T-helper 9 cell (primary cell): Measurements from ENCODE around the gene KCNMA1.

ENCODE experiments used
- DNase-seq: peaks from one replicate; pipeline ENCODE4 v3.0.0-alpha.2; 2020

The KCNMA1 gene

GRCh38 chr10:77289027-77289501 lies 348.5 kb downstream of the KCNMA1 start:
- DNase-seq: no peak

DNA sequence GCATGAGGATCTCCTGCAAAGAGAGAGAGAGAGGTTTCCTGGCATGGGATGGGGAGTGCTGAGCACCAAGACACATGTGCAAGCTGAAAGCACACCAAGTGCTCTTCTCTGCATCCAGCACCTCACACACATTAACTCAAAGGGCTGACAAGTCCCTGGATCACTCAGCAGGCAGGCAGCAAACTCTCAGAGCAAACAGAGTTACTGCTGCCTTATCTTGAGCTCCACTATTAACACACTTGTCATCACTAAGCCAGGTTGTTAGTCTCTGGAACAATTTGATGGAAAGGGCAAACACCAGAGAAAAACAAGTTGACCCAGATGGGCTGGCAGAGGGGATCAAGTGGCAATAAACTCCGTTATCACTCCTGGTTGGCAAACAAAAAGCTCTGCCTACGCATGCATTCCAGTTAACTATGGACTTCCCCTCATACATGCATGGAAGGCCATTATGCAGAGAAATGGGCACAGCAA lies 349.9 kb downstream of the KCNMA1 start:
- no peak for DNase-seq

DNA sequence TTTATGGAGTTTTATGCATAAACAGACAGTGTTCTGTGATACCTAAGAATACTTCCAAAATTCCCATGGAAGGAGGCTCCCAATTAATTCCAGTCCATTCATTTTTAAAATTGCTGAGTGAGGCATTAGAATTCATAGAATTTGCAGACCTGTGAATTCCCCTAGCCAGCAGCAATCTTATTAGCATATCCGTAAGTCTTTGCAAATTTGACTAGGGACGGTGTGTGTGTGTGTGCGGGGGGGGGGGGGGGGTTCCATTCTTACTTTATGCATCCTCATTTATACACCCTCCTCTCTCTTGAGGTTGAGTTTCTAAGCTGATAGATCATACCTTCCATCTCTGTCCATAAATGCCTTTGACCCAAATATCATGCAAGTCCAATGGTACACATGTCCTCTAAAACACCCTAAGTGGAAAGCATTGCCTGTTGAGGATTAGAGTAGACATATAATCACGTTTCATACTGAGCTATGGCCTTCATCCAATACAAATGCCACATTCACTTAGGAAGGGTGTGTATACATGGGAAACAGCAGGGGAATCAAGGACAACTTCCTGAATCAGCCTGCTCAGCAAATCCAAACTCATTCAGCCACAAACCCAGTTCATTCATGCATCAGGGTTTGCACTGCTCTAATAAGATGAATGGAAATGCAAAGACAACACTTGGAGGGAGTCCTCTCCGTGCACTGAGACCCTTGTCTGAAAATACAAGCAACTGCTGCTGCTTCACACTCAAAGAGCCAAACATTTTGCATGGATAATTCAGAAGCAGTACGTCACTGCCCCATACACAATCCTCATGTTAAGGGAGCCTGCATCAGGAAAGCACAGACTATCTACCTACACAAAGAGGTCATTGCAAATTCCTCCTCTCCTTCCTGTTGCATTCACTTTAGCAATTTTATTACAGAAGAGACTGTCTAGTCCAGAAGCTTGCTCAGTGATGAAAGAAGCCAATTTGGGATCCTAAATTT lies 350.8 kb downstream of the KCNMA1 start:
- no peak for DNase-seq

GRCh38 chr10:77285529-77286182 lies 352.0 kb downstream of the KCNMA1 start:
- DNase-seq: no peak

DNA sequence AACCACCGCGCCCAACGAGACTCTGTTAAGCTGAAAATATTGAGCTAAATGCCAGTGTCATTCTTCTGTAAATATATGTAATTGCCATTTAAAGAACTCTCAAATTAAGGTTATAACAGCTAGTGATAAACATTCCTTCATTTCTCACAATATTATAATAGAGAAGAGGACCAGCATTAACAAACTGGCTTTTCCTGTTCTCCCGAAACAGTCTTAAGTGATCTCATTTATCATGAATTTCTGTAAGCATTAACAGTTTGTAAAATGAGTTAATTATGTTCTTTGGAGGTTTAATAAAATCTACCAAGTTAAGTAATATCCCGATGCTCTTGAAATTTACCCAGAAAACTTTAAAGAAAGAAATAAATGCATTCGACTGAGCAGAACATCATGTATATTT lies 352.8 kb downstream of the KCNMA1 start:
- DNase-seq: no peak

GRCh38 chr10:77283326-77283725 lies 354.3 kb downstream of the KCNMA1 start:
- DNase-seq: no peak

- no peak for DNase-seq
Observed at GRCh38 chr10:77282163-77282562, 355.4 kb downstream of the KCNMA1 start.

DNA sequence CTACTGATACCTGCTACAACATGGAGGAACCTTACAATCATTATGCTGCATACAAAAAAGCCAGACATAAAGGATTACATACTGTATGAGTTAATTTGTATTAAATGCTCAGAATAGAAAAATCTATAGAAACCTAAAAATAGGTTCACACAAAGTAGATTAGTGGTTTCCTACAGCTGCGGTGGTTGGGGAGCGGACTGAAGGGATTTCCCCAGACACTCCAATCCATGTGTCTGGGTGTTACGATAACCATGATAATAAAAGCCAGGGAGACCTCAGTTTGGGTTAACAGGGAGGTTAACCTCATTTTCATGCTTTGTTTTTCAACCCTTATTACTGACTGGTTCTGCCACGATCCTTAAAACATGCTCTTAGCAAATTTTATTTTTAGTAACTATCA lies 355.9 kb downstream of the KCNMA1 start:
- DNase-seq: no peak

DNA sequence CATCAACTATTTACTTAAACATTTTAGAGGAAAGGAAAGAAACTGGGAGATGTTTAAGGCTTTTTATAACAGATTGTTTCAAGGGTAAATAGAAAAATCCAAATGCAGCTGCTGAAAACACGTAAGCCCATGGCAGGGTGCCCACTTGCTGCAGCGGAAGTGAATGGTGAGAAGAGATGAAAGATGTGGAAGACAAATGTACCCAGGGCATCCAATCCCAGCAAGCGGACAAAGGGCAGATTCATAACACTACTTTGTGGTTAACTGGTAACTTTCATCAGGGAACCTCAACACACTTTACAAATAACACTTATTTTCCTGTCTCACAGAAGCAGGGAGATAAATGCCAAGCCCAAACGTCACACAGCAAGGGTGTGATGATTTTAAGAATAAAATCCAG lies 358.4 kb downstream of the KCNMA1 start:
- no peak for DNase-seq

- DNase-seq: no peak
Observed at GRCh38 chr10:77274046-77274795, 363.4 kb downstream of the KCNMA1 start.

DNA sequence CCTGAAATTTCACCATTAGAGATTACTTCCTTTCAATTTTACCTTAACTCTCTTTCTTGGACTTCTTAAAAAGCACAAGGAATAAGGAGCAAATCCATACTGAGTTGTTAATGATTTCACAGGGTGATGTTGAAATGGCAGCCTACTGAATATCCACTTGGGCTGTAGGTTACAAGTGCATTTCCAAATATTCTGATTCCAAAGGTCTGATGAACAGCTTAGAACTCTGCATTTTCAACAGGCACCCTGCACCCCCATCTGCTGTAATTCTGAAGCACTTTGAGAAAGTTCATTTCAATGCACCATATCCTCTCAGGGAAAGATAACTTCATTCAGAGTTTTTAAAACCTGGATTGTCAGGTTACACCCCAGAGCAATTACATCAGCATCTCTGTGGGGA lies 368.4 kb downstream of the KCNMA1 start:
- DNase-seq: no peak

DNA sequence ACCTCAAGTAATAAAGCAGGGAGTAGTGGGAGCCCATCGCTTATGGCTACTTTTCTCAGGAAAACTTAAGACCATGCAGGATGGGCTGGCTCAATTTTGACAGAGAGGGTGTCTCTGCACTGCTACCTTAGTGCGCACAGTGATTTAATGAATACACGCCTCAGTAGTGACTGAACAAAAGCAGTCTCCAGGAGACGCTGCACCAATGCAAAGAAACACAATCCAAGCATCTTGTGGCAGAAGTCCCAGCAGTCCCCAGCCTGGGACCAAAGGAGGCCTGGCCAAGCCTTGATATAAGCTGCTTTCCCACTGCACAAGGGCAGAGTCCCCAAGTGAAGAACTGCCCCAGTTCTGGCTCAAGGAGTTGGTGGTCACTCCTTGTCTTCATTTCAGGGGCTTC lies 368.9 kb downstream of the KCNMA1 start:
- no peak for DNase-seq

GRCh38 chr10:77267703-77268675 lies 369.6 kb downstream of the KCNMA1 start:
- no peak for DNase-seq

DNA sequence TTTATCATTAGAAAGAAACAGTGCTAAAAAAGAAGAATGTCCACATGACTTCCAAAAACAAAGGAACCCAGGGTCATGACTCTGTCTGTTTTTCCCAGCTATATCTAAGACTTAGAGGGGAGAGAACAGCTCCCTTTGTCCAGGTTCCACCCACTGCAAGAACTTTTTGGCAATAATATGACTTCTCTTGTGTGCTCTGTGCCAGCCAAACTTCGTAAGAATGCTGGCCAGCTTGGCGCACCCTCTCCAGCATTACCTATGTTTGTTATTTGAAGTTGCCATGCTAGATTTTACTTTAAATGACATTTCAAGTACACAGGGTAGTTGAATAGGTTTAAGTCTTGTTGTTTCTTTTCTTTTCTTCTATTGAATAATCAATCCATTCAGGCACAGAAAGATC lies 371.4 kb downstream of the KCNMA1 start:
- DNase-seq: no peak

GRCh38 chr10:77264527-77264926 lies 373.1 kb downstream of the KCNMA1 start:
- DNase-seq: no peak

DNA sequence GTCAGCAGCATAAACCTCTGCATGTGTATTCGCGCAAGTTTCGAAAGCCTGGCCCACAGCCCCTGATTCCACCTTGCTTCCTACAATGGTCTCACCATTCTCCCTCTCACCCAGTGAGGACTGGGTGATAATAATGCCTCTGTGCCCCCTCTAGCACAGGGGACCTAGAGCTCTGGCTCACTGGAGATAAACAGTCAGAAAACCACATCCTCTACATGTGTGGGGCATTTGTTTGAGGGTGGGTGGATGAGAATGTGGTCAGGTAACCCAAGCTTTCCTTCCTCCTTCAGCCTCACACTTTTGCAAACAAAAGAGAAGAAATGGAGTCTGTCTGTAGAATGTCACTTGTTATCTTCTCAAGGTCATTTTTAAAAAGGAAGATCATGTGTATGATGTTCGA lies 373.5 kb downstream of the KCNMA1 start:
- no peak for DNase-seq

- no peak for DNase-seq
Observed at GRCh38 chr10:77263700-77264099, 373.9 kb downstream of the KCNMA1 start.

DNA sequence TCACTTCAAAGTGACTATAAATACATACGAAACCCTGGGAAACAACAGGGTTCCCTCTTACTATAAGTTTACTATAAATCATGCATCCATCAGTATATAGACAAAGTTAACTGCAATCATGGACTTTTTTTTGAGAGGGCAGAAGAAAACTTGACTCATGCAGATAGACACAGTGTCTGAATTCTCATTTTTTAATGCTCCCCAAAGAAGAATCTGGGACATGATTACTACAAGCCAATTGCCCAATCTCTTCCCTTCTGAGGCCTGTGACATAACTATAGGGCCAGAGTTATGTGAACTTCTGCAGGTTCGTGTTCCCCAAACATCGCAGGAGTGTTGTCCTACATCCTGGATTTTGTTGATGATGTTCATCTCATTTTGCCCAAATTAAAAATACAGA lies 376.5 kb downstream of the KCNMA1 start:
- no peak for DNase-seq

DNA sequence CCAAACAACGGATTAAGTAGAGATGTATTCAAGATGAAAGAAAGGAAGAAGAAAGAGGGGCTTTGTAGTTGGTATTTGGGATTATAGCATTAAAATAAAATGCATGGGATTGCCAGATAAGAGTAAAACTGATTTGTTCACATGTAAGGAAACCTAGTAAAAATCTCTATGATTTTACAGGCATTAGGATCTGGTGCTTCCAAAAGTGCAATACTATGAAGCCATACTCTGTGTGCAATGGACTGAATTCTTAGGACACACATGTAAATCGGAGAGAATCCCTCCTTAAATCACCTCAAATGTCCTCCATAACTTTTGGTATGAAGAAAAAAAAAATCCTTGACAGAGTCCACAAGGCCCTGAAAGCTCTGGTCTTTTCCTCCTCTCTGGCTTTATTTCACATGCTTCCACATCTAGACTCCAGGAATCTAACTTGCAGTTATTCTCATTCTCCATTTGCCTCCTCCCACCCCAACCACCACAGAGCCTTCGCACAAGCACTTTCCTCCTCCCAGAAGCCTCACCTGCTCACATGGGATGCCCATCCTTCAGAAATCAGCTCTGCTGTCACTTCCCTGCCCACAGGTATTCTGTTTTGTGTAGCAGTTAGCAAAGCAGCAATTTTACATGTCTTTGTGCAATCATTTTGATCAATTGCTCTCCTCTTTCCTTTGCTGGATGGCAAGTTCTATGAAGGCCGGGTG lies 378.3 kb downstream of the KCNMA1 start:
- DNase-seq: no peak

- no peak for DNase-seq
Observed at GRCh38 chr10:77256346-77256745, 381.3 kb downstream of the KCNMA1 start.

DNA sequence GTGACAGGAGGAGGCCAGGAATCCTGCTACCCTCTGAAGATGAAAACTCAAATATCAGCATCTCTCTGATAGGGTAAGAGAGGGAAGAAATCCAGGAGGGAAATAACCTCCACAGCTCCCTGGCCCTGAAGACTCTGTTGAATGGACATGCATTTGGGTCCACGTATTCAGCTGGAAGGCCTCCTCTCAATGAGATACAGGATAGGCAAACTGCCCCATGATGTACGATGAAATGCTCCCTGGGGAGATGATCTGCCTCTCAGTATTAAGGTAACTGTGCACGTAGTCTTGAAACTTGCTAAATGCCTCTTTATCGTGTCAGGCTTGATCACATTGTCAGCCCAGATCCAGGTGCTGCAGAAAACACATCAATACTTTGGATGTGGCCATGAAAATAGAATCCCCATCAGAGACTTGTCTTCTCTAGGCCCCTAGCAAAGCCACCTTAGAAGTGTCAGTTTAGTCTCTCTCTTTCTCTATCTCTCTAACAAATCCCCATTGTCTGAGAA lies 384.0 kb downstream of the KCNMA1 start:
- no peak for DNase-seq
